ENCODE results near the gene TUBGCP5. TPM values are rescaled to one million over a fixed set of nuclear protein-coding genes. Genes with fewer than 3 reads are reported as not detected.

The TUBGCP5 gene
- total and polyA plus RNA-seq, 10 of the 15 experiments (the other 5 are each of a cell fraction or from before 2014, with no cell fraction given): 6.4 to 29.2 (median 20.2) TPM

DNA sequence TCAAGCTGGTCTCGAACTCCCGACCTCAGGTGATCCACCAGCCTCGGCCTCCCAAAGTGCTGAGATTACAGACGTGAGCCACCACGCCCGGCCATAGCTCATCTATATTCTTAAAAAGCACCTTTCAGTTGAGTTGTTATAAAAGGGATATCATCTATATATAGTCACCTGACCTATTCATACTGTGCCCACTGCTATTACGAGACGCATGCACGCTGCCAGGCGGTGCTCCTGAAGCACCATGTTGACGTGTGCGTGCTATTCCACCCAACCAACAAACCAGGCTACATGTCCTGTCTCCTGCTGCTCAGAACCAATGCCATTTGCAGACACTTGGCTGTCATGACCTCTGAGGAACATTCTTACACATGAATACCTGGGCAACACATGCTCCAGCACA lies 76.8 kb downstream of the TUBGCP5 start (continued):
- no peak for TF ChIP-seq SIN3A (IDR thresholded peaks at IDR 0.05; ENCODE audit: low read depth, low read length)
- TF ChIP-seq YBX1 (IDR thresholded peaks at IDR 0.05): no peak
- TF ChIP-seq ASH2L (IDR thresholded peaks at IDR 0.05; ENCODE audit: borderline replicate concordance, low read depth): no peak
- TF ChIP-seq POU2F2 (IDR thresholded peaks at IDR 0.05; ENCODE audit: borderline replicate concordance, low read depth, low read length): no peak
- TF ChIP-seq POLR2A (IDR thresholded peaks at IDR 0.05; ENCODE audit: low read depth, low read length): no peak

DNA sequence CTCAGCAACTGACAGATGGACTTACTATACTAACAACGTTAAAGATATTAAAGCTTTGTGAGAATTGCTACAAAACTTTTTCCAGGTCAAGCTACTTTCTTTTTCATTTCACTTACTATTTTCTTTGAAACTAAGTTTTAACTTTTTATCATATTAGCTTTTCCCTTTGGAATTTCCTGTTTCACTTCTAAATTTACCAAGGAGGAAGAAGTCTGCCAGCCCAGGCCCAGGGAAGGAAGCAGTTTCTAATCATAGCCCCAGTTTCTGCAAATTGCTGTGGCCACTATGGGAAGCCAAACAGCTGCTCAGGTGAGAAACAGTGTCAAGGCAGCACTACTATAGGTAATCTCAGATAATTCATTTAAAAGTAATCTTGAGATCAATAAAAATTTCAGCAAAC lies 77.6 kb downstream of the TUBGCP5 start:
- no peak overlapping the region for H3K4me3 ChIP-seq
- in situ Hi-C loops (cut with MboI) (no loop called here), intact Hi-C loops (cut with micrococcal nuclease; ENCODE audit: unreplicated experiment) (no loop called here)
- WGBS (ENCODE audit: insufficient coverage, insufficient replicate concordance, low lambda C conversion rate, missing lambda C conversion rate): 73% methylated on average over 1 of the region's 1 CpG
- no peaks in the 10 kb centered on the region for H3K27me3 ChIP-seq (replicated peaks in 1 of 2; ENCODE audit: control insufficient read depth in 2 of 2, insufficient read depth in 2 of 2, low read length in 1 of 2)
- DNase-seq (ENCODE audit: low read depth, low spot score) (no peak), FAIRE-seq (no peak), ATAC-seq (no peak)
- H3K9me3 ChIP-seq (replicated peaks; ENCODE audit: control insufficient read depth, insufficient read depth, low read length): no peaks in the 10 kb centered on the region
- no peak overlapping the region for H3K4me2 ChIP-seq (ENCODE audit: control insufficient read depth, insufficient read depth)
- ChIA-PET POLR2A (no interaction called here), CTCF (interaction anchor here (0.9 to 1.3 kb wide), 3 partner anchors 25 to 74 kb away, joined by 3 to 4 read pairs (median 3); no protein-coding TSS in a partner anchor), RAD21 (ENCODE audit: unreplicated experiment) (no interaction called here), SMC1A (ENCODE audit: uncharacterized antibody, unreplicated experiment) (interaction anchor here (0.6 kb wide), 1 partner anchor 18 kb away, joined by 3 read pairs; the partner anchor contains the start of gene CYFIP1)
- H3K27ac ChIP-seq (ENCODE audit: control insufficient read depth, insufficient read depth): no peak overlapping the region
- peaks cover 17% of the 10 kb centered on the region for H3K79me2 ChIP-seq (ENCODE audit: control insufficient read depth, insufficient read depth, low read length)
- H3K4me1 ChIP-seq (ENCODE audit: control insufficient read depth, insufficient read depth, low read length): peaks cover 21% of the 10 kb centered on the region
- H3K9ac ChIP-seq (ENCODE audit: control insufficient read depth, insufficient read depth, low read length): no peak overlapping the region
- BruUV-seq (replicated peaks): no TSS peak
- H2AFZ ChIP-seq (ENCODE audit: control insufficient read depth, low read depth, low read length): no peak overlapping the region
- H4K20me1 ChIP-seq (ENCODE audit: control insufficient read depth, insufficient read depth): no peaks in the 10 kb centered on the region
- peaks cover 0 to 3% of the 10 kb centered on the region in 2 experiments; a peak in 2 of 4 replicates for H3K36me3 ChIP-seq (ENCODE audit: control insufficient read depth in 2 of 2, insufficient read depth in 2 of 2, low read length in 1 of 2)
- no peak for TF ChIP-seq BCL11A (IDR thresholded peaks at IDR 0.05; ENCODE audit: low read depth, low read length)
- TF ChIP-seq HCFC1 (IDR thresholded peaks at IDR 0.05; ENCODE audit: low read length): no peak
- TF ChIP-seq RUNX3 (IDR thresholded peaks at IDR 0.05; ENCODE audit: low read length): no peak
- no peak for TF ChIP-seq GATAD2B (conservative IDR thresholded peaks at IDR 0.05; ENCODE audit: low read depth)
- TF ChIP-seq SMC3 (IDR thresholded peaks at IDR 0.05; ENCODE audit: borderline replicate concordance, low read length): no peak
- TF ChIP-seq, protein P1, sequence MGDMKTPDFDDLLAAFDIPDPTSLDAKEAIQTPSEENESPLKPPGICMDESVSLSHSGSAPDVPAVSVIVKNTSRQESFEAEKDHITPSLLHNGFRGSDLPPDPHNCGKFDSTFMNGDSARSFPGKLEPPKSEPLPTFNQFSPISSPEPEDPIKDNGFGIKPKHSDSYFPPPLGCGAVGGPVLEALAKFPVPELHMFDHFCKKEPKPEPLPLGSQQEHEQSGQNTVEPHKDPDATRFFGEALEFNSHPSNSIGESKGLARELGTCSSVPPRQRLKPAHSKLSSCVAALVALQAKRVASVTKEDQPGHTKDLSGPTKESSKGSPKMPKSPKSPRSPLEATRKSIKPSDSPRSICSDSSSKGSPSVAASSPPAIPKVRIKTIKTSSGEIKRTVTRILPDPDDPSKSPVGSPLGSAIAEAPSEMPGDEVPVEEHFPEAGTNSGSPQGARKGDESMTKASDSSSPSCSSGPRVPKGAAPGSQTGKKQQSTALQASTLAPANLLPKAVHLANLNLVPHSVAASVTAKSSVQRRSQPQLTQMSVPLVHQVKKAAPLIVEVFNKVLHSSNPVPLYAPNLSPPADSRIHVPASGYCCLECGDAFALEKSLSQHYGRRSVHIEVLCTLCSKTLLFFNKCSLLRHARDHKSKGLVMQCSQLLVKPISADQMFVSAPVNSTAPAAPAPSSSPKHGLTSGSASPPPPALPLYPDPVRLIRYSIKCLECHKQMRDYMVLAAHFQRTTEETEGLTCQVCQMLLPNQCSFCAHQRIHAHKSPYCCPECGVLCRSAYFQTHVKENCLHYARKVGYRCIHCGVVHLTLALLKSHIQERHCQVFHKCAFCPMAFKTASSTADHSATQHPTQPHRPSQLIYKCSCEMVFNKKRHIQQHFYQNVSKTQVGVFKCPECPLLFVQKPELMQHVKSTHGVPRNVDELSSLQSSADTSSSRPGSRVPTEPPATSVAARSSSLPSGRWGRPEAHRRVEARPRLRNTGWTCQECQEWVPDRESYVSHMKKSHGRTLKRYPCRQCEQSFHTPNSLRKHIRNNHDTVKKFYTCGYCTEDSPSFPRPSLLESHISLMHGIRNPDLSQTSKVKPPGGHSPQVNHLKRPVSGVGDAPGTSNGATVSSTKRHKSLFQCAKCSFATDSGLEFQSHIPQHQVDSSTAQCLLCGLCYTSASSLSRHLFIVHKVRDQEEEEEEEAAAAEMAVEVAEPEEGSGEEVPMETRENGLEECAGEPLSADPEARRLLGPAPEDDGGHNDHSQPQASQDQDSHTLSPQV (IDR thresholded peaks at IDR 0.05): no peak
- TF ChIP-seq SIX5 (IDR thresholded peaks at IDR 0.05; ENCODE audit: low read depth, low read length, severe bottlenecking): no peak
- TF ChIP-seq YY1 (IDR thresholded peaks at IDR 0.05; ENCODE audit: low read depth, low read length): no peak
- no peak for TF ChIP-seq POLR2AphosphoS5 (IDR thresholded peaks at IDR 0.05; ENCODE audit: low read length)
- TF ChIP-seq EZH2 (IDR thresholded peaks at IDR 0.05; ENCODE audit: borderline replicate concordance, control insufficient read depth, low read depth, low read length): no peak
- no peak for TF ChIP-seq MYC (IDR thresholded peaks at IDR 0.05; ENCODE audit: insufficient read depth, insufficient read length, insufficient replicate concordance, low read length, severe bottlenecking)
- TF ChIP-seq MEF2A (IDR thresholded peaks at IDR 0.05; ENCODE audit: insufficient read depth, low read depth, low read length): no peak
- no peak for TF ChIP-seq EED (IDR thresholded peaks at IDR 0.05; ENCODE audit: low read depth)
- no peak for TF ChIP-seq RAD21 (IDR thresholded peaks at IDR 0.05; ENCODE audit: insufficient read depth, low read depth, low read length)
- TF ChIP-seq, protein P2, sequence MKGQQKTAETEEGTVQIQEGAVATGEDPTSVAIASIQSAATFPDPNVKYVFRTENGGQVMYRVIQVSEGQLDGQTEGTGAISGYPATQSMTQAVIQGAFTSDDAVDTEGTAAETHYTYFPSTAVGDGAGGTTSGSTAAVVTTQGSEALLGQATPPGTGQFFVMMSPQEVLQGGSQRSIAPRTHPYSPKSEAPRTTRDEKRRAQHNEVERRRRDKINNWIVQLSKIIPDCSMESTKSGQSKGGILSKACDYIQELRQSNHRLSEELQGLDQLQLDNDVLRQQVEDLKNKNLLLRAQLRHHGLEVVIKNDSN (IDR thresholded peaks at IDR 0.05; ENCODE audit: borderline replicate concordance, extremely low read length, insufficient read depth, low read depth, low read length): no peak
- TF ChIP-seq IKZF1 (conservative IDR thresholded peaks at IDR 0.05): no peak
- TF ChIP-seq ZBED1 (IDR thresholded peaks at IDR 0.05; ENCODE audit: borderline replicate concordance): no peak
